A549 treated with dexamethasone at 1 μM for 4 hours (cell line): ENCODE measurements around the gene DNAJC4. TPM values are rescaled to one million over a fixed set of nuclear protein-coding genes. Genes with fewer than 3 reads are reported as not detected.

ENCODE experiments used
- total RNA-seq: library from RNA; stranded (reverse); fragments of 200-300 nt; extraction: Qiagen RNA extraction; gene quantifications from 5 replicates; pipeline ENCODE4 v1.2.3, GENCODE V29; 2022

The DNAJC4 gene
- total RNA-seq: 18.9 to 23.0 TPM (median 21.0 TPM) in 5 replicates

GRCh38 chr11:64230171-64230984, at the start of gene DNAJC4:
TSS of gene DNAJC4 (plus strand) at chr11:64230548. CDS start at chr11:64230855, 307 bp downstream.

GRCh38 chr11:64185693-64186491, 44.5 kb upstream of the DNAJC4 start, which contains the start of gene STIP1:
TSS of gene STIP1 (plus strand) at chr11:64186171. CDS start at chr11:64186262, 91 bp downstream.

GRCh38 chr11:64206457-64207255, 23.7 kb upstream of the DNAJC4 start, which contains the start of gene FERMT3:
TSS of gene FERMT3 (plus strand) at chr11:64206721. CDS start at chr11:64207365, 644 bp downstream.

GRCh38 chr11:64225608-64226506, 4.5 kb upstream of the DNAJC4 start, which contains the start of the genes NUDT22 and TRPT1:
TSS of gene NUDT22 (plus strand) at chr11:64226274. CDS start at chr11:64226653, 379 bp downstream.
TSS of gene TRPT1 (minus strand) at chr11:64226186. CDS start at chr11:64225860, 326 bp downstream.

GRCh38 chr11:64233913-64234586, 3.7 kb downstream of the DNAJC4 start, which contains the start of gene VEGFB:
TSS of gene VEGFB (plus strand) at chr11:64234584. CDS start at chr11:64234834, 250 bp downstream.

GRCh38 chr11:64240435-64241240, 10.3 kb downstream of the DNAJC4 start, which contains the start of gene FKBP2:
TSS of gene FKBP2 (plus strand) at chr11:64241095. CDS start at chr11:64242388, 1,293 bp downstream.

GRCh38 chr11:64246871-64247728, 16.8 kb downstream of the DNAJC4 start, which contains the start of gene PPP1R14B:
TSS of gene PPP1R14B (minus strand) at chr11:64246943. CDS start at chr11:64246673, 270 bp downstream.

GRCh38 chr11:64251016-64251752, 20.8 kb downstream of the DNAJC4 start, which contains the start of gene PLCB3:
TSS of gene PLCB3 (plus strand) at chr11:64251530. CDS start at chr11:64251650, 120 bp downstream.

Other genes with a start within 250 kb of the DNAJC4 start
- 101 to 121 TPM (median 115 TPM) in 5 replicates for gene OTUB1, start 244.1 kb upstream of the DNAJC4 start, total RNA-seq
- gene FLRT1, start 194.6 kb upstream of the DNAJC4 start, total RNA-seq: 0.04 to 0.08 TPM (median 0.05 TPM) in 5 replicates
- 10.6 to 15.5 TPM (median 12.9 TPM) in 5 replicates for gene MACROD1, start 64.4 kb upstream of the DNAJC4 start, total RNA-seq
- gene STIP1, start 44.4 kb upstream of the DNAJC4 start, total RNA-seq: 241 to 263 TPM (median 255 TPM) in 5 replicates
- 0.82 to 2.2 TPM (median 1.4 TPM) in 5 replicates for gene FERMT3, start 23.8 kb upstream of the DNAJC4 start, total RNA-seq
- 19.2 to 21.6 TPM (median 19.8 TPM) in 5 replicates for gene TRPT1, start 4.4 kb upstream of the DNAJC4 start, total RNA-seq
- gene NUDT22, start 4.3 kb upstream of the DNAJC4 start, total RNA-seq: 27.2 to 38.2 TPM (median 36.9 TPM) in 5 replicates
- gene VEGFB, start 4.0 kb downstream of the DNAJC4 start, total RNA-seq: 37.8 to 48.7 TPM (median 47.0 TPM) in 5 replicates
- 129 to 148 TPM (median 140 TPM) in 5 replicates for gene FKBP2, start 10.5 kb downstream of the DNAJC4 start, total RNA-seq
- gene PPP1R14B, start 16.4 kb downstream of the DNAJC4 start, total RNA-seq: 249 to 383 TPM (median 346 TPM) in 5 replicates
- gene PLCB3, start 21.0 kb downstream of the DNAJC4 start, total RNA-seq: 14.4 to 23.7 TPM (median 20.5 TPM) in 5 replicates
- 74.7 to 87.8 TPM (median 85.4 TPM) in 5 replicates for gene BAD, start 54.1 kb downstream of the DNAJC4 start, total RNA-seq
- gene GPR137, start 55.3 kb downstream of the DNAJC4 start, total RNA-seq: 24.6 to 53.9 TPM (median 47.7 TPM) in 5 replicates
- 0.11 TPM in 2 of 5 replicates, not detected in the others for gene KCNK4, start 60.8 kb downstream of the DNAJC4 start, total RNA-seq
- 2.0 to 3.9 TPM (median 2.9 TPM) in 5 replicates for gene CATSPERZ, start 69.8 kb downstream of the DNAJC4 start, total RNA-seq
- 37.1 to 49.9 TPM (median 47.3 TPM) in 5 replicates for gene ESRRA, start 75.0 kb downstream of the DNAJC4 start, total RNA-seq
- gene TRMT112, start 87.0 kb downstream of the DNAJC4 start, total RNA-seq: 367 to 421 TPM (median 395 TPM) in 5 replicates
- 405 to 485 TPM (median 456 TPM) in 5 replicates for gene PRDX5, start 87.6 kb downstream of the DNAJC4 start, total RNA-seq
- 7.0 to 9.9 TPM (median 8.7 TPM) in 5 replicates for gene CCDC88B, start 109.7 kb downstream of the DNAJC4 start, total RNA-seq
- 45.5 to 63.6 TPM (median 60.8 TPM) in 5 replicates for gene RPS6KA4, start 128.6 kb downstream of the DNAJC4 start, total RNA-seq